VCaP (cell line): ENCODE results near the gene CHCHD1.

Source experiments
- H3K27ac ChIP-seq: fragments of 450-650 bp; 2 replicates; pipeline ENCODE4 v1.5.1; 2017
- TF ChIP-seq, protein P1 (sequence below): fragments of 450-650 bp; conservative IDR thresholded peaks from 2 replicates; pipeline ENCODE4 v1.5.1; 2017; ENCODE audit warnings: mild to moderate bottlenecking, moderate library complexity

CHCHD1 gene

DNA sequence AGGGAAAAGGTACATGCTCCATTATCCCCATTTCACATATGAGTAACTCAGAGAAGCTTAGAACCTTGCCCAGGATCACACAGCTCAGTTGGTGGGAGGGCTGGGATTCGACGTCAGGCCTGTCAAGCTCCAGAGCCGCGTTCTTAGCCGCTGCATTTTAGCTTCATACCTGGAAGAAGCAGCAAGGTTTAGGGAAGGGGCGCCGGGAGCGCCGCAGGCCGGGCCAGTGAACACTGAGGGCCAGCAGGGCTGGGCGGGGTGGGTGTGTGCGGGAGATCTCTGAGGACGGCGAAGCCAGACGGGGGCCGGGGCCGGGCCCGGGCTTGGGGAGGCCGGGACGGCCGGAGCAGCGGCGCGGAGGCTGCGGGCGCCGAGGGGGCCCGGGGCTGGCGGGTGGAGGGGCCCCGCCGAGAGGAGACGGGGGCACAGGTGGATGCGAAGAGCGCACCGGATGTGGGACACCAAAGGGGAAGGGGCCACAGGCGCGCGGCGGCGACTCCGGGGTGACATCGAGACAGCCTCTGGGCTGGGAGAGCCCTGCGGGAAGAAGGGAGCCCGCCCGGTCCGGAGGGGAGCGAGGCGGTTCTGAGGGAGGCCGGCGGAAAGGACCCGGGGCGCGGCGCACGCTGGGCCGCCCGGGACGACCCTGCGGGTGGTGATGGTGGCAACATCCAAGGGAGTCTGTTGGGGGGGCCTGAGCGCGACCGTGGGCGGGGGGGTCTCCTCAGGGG, 29.1 kb downstream of the CHCHD1 start:
- H3K27ac ChIP-seq: peak overlapping the region; percentile 84
- TF ChIP-seq, protein P1, sequence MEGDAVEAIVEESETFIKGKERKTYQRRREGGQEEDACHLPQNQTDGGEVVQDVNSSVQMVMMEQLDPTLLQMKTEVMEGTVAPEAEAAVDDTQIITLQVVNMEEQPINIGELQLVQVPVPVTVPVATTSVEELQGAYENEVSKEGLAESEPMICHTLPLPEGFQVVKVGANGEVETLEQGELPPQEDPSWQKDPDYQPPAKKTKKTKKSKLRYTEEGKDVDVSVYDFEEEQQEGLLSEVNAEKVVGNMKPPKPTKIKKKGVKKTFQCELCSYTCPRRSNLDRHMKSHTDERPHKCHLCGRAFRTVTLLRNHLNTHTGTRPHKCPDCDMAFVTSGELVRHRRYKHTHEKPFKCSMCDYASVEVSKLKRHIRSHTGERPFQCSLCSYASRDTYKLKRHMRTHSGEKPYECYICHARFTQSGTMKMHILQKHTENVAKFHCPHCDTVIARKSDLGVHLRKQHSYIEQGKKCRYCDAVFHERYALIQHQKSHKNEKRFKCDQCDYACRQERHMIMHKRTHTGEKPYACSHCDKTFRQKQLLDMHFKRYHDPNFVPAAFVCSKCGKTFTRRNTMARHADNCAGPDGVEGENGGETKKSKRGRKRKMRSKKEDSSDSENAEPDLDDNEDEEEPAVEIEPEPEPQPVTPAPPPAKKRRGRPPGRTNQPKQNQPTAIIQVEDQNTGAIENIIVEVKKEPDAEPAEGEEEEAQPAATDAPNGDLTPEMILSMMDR: no peak

DNA sequence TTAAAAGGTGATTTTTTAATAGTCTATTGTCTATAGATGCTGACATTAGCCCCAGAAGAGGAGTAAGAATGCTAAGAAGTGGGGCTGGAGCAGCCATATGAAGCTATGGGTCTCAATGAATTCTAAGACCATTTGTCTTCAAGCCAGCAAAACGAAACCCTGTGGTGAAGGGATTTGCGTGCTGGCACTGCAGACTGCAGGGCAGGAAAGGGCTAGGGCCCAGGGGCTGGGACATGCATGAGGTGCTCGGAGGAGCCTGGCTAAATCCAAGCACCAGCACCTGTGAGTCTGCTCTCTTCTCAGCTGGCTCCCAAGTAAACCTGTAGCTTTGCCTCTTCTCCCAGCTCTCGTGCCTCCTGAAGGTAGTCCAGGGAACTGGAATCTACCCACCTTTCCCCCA, 30.8 kb downstream of the CHCHD1 start:
- TF ChIP-seq, protein P1: no peak
- H3K27ac ChIP-seq: peak overlapping the region; percentile 84; the same call in 1 of the 2 replicates

GRCh38 chr10:73813333-73813732, 31.5 kb downstream of the CHCHD1 start:
- no peak overlapping the region for H3K27ac ChIP-seq
- TF ChIP-seq, protein P1: no peak

GRCh38 chr10:73814276-73814895, 32.5 kb downstream of the CHCHD1 start:
- TF ChIP-seq, protein P1: no peak
- no peak overlapping the region for H3K27ac ChIP-seq

DNA sequence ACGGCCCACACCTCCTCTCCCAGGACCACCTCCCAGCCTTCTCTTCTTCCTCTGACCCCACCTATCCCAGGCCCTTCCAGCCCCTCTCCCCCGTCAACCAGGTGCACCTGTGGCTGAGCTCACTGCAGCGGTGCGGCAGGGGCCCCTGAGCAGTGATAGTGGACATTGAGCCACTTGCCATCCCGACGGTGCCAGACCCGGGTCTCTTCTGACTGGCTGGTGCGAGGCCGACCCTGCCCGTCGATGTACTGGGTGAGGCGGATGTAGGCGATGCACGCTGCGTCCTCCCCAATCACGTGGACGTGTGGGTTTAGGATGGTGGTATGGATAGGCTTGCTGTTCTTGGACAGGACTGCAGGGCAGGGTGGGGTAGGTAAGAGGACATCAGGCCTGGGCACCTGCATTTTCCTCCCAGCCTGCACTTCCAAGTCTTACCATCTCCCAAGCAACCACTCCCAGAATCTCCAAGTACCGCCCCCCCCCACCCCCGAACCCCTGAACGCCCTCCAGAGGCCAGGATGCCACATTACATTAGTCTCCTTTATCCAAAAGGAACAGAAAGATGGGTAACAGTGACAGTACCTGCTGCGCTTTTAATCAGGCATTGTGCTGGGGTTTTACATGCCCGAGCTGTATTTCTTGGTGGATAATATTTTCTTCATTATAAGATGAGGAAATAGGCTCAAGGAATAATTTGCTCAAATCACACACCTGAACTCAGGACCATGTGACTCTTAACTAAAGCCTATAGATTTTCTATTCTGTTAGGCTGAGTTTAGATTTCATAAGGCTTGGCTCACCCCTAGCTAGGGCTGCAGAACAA, 33.3 kb downstream of the CHCHD1 start:
- no peak overlapping the region for H3K27ac ChIP-seq
- TF ChIP-seq, protein P1: peak; percentile 45

GRCh38 chr10:73815719-73816030, 33.8 kb downstream of the CHCHD1 start:
- TF ChIP-seq, protein P1: no peak
- no peak overlapping the region for H3K27ac ChIP-seq
